HepG2 (cell line): Measurements from ENCODE around the gene TFE3. TPM values are rescaled to one million over a fixed set of nuclear protein-coding genes. Genes with fewer than 3 reads are reported as not detected.
A peak's percentile ranks its signal among the peaks of the same experiment; 100 is the strongest.

Experiments used
- AHDC1 ChIP-seq: sonication (generic); formaldehyde crosslinking; IDR thresholded peaks from 2 replicates; pipeline ENCODE4 v1.5.1; 2020; ENCODE audit warnings: mild to moderate bottlenecking, missing genetic modification reagents, borderline replicate concordance
- BRD4 ChIP-seq: sonication (generic); formaldehyde crosslinking; IDR thresholded peaks from 2 replicates; pipeline ENCODE4 v1.4.0; 2020; ENCODE audit warnings: missing genetic modification reagents
- HNF4G ChIP-seq, 2 experiments: sonication (generic) in 1 of 2; formaldehyde crosslinking in 1 of 2; IDR thresholded peaks; 2 replicates each; pipeline versions ENCODE4 v1.4.0 to v1.6.1; 2011 to 2020; ENCODE audit warnings: borderline replicate concordance in 2 of 2, low read depth in 2 of 2, mild to moderate bottlenecking in 2 of 2, low read length in 1 of 2, missing genetic modification reagents in 1 of 2, moderate library complexity in 1 of 2
- HNRNPH1 ChIP-seq: fragments of 200-400 bp; formaldehyde crosslinking; optimal IDR thresholded peaks from 2 replicates; pipeline ENCODE3; 2017; ENCODE audit warnings: mild to moderate bottlenecking, low read depth, low read length
- HNRNPL ChIP-seq: fragments of 200-400 bp; formaldehyde crosslinking; IDR thresholded peaks from 2 replicates; pipeline ENCODE4 v1.6.1; 2017; ENCODE audit warnings: mild to moderate bottlenecking, low read depth, low read length
- HNRNPLL ChIP-seq: fragments of 200-400 bp; formaldehyde crosslinking; IDR thresholded peaks from 2 replicates; pipeline ENCODE4 v1.6.1; 2017; ENCODE audit warnings: mild to moderate bottlenecking, low read depth, low read length; ENCODE audit not compliant: poor library complexity, severe bottlenecking
- LRRFIP1 ChIP-seq: sonication (generic); formaldehyde crosslinking; conservative IDR thresholded peaks from 2 replicates; pipeline ENCODE4 v1.4.0; 2020; ENCODE audit warnings: missing genetic modification reagents
- PBX2 ChIP-seq: IDR thresholded peaks from 2 replicates; pipeline ENCODE4 v1.6.1; 2016; ENCODE audit warnings: control low read depth
- PHF8 ChIP-seq: sonication (generic); formaldehyde crosslinking; IDR thresholded peaks from 2 replicates; pipeline ENCODE4 v1.5.0; 2020; ENCODE audit warnings: missing genetic modification reagents
- TCF7L2 ChIP-seq: IDR thresholded peaks from 2 replicates; pipeline ENCODE4 v1.6.1; 2011; ENCODE audit warnings: mild to moderate bottlenecking, low read depth, low read length, moderate library complexity
- UBTF ChIP-seq: sonication (generic); formaldehyde crosslinking; IDR thresholded peaks from 2 replicates; pipeline ENCODE4 v1.4.0; 2020; ENCODE audit warnings: mild to moderate bottlenecking, missing genetic modification reagents
- ZNF589 ChIP-seq: sonication (generic); formaldehyde crosslinking; conservative IDR thresholded peaks from 2 replicates; pipeline ENCODE4 v1.8.0; 2022; ENCODE audit warnings: mild to moderate bottlenecking, moderate library complexity, missing genetic modification reagents
- ZNF660 ChIP-seq: sonication (generic); formaldehyde crosslinking; IDR thresholded peaks from 2 replicates; pipeline ENCODE4 v1.5.1; 2020; ENCODE audit warnings: mild to moderate bottlenecking, low read depth, missing genetic modification reagents, borderline replicate concordance
- ZNF724P ChIP-seq: sonication (generic); formaldehyde crosslinking; IDR thresholded peaks from 2 replicates; pipeline ENCODE4 v1.8.0; 2022; ENCODE audit warnings: missing genetic modification reagents, borderline replicate concordance
- ZNF747 ChIP-seq: sonication (generic); formaldehyde crosslinking; IDR thresholded peaks from 2 replicates; pipeline ENCODE4 v1.8.1; 2023; ENCODE audit warnings: missing genetic modification reagents, mild to moderate bottlenecking, borderline replicate concordance
- ZNF781 ChIP-seq: sonication (generic); formaldehyde crosslinking; IDR thresholded peaks from 2 replicates; pipeline ENCODE4 v1.5.1; 2020; ENCODE audit warnings: borderline replicate concordance, mild to moderate bottlenecking, missing genetic modification reagents; ENCODE audit errors: not compliant biosample characterization
- polyA plus RNA-seq, 8 experiments: library from polyadenylated mRNA; depleted of rRNA in 3 of 8; stranded (reverse) in 7 of 8; unstranded in 1 of 8; fragments of >200 nt; fragmentation: Illumina TruSeq in 4 of 8; extraction: Trizol in 4 of 8; gene quantifications; 2 replicates each; pipeline versions ENCODE4 v1.2.1 to v1.2.3, GENCODE V29; 2011 to 2016; ENCODE audit warnings: low read depth in 4 of 8, missing spikeins in 1 of 8, mixed read lengths in 1 of 8; ENCODE audit not compliant: insufficient read depth in 1 of 8
- total RNA-seq, 5 experiments: library from RNA; depleted of rRNA; stranded (reverse); fragments of >200 nt; fragmentation: Illumina TruSeq; extraction: Trizol; gene quantifications; 2 replicates each; pipeline ENCODE4 v1.2.3, GENCODE V29; 2016; ENCODE audit warnings: low read depth in 1 of 5

Gene TFE3
- total and polyA plus RNA-seq, 2 of the 13 experiments (the other 11 are each of a cell fraction or from before 2014, with no cell fraction given), result 8.3 to 12.3 TPM

GRCh38 chrX:49002091-49002935, 40.8 kb downstream of the TFE3 start, which contains the start of gene GRIPAP1 (continued):
- TF ChIP-seq HNF4G (IDR thresholded peaks at IDR 0.05; ENCODE audit: borderline replicate concordance, low read depth, low read length), result no peak
- TF ChIP-seq HNF4G (CRISPR knock-in tag; IDR thresholded peaks at IDR 0.05; ENCODE audit: borderline replicate concordance, low read depth), result no peak
- TF ChIP-seq BRD4 (CRISPR knock-in tag), result no peak
- TF ChIP-seq ZNF589, result no peak
- TF ChIP-seq PBX2, result no peak
- peak; percentile 23 for TF ChIP-seq HNRNPLL
- TF ChIP-seq UBTF (CRISPR knock-in tag), result peak; percentile 37; the same call in 1 of the 2 replicates
- TF ChIP-seq ZNF724P, result no peak
- no peak for TF ChIP-seq TCF7L2
- TF ChIP-seq HNRNPH1, result peak; percentile 92
- no peak for TF ChIP-seq ZNF747 (CRISPR knock-in tag)
- TF ChIP-seq ZNF660, result no peak
- TF ChIP-seq LRRFIP1 (CRISPR knock-in tag), result no peak
- no peak for TF ChIP-seq ZNF781 (CRISPR knock-in tag)
- TF ChIP-seq AHDC1, result no peak
- TF ChIP-seq HNRNPL, result no peak
- TF ChIP-seq PHF8, result peak; percentile 61
